ENCODE results near the gene OR5AU1.
"Not testable (repeated sequence)": the region's sequence is repeated elsewhere in the genome, so short reads cannot be mapped to it uniquely, and the experiment has no call there.

GRCh38 chr14:21158175-21158574 is 2.3 kb upstream of the OR5AU1 start:
- TF ChIP-seq CTCF (IDR thresholded peaks at IDR 0.05; ENCODE audit: low read depth, low read length); EZH2phosphoT487 (IDR thresholded peaks at IDR 0.05; ENCODE audit: low read depth): not testable (repeated sequence)
